GM18907 (cell line): ENCODE measurements around the gene MAP7.
"Not testable (repeated sequence)": the region's sequence is repeated elsewhere in the genome, so short reads cannot be mapped to it uniquely, and the experiment has no call there.

Experiments
- ATAC-seq: cut with Tn5 transposase; IDR thresholded peaks from one replicate; pipeline ENCODE4 v1.9.1; 2021; ENCODE audit warnings: mild to moderate bottlenecking, moderate library complexity; ENCODE audit not compliant: unreplicated experiment

Gene MAP7

DNA sequence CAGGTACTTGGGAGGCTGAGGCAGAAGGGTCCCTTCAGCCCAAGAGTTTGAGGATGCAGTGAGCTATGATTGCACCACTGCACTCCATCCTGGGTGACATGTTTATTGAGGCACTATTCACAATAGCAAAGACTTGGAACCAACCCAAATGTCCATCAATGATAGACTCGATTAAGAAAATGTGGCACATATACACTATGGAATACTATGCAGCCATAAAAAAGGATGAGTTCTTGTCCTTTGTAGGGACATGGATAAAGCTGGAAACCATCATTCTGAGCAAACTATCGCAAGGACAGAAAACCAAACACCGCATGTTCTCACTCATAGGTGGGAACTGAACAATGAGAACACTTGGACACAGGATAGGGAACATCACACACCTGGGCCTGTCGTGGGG, 149.0 kb downstream of the MAP7 start:
- ATAC-seq: not testable (repeated sequence)

DNA sequence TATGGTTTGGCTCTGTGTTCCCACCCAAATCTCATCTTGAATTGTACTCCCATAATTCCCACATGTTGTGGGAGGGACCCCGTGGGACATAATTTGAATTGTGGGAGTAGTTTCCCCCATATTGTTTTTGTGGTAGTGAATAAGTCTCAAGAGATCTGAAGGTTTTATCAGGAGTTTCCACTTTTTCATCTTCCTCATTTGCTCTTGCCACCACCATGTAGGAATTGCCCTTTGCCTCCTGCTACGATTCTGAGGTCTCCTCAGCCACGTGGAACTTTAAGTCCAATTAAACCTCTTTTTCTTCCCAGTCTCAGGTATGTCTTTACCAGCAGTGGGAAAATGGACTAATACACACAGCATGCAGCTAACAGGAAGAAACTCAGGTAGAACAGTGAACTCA, 151.8 kb downstream of the MAP7 start:
- ATAC-seq: no peak

DNA sequence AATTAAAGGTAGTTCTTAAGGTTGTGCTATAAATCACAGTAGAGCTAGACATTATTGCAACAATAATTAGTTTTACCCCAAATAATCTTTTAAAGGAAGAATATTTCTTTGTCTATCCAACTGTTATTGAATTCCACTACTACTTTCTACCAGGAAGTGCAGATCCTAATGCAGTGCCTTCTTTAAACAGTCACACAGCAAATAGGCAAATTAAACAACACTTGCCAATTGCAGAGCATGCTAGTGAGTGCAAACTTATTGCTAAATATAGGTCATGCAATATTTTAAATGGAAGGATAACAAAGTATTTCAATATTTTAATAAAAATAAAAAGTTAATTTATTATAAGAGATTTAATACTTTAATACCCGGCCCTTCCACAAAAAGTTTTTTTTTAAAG, 153.3 kb downstream of the MAP7 start:
- no peak for ATAC-seq

GRCh38 chr6:136390959-136391358, 159.3 kb downstream of the MAP7 start:
- not testable (repeated sequence) for ATAC-seq

GRCh38 chr6:136387316-136387715, 162.9 kb downstream of the MAP7 start:
- no peak for ATAC-seq

DNA sequence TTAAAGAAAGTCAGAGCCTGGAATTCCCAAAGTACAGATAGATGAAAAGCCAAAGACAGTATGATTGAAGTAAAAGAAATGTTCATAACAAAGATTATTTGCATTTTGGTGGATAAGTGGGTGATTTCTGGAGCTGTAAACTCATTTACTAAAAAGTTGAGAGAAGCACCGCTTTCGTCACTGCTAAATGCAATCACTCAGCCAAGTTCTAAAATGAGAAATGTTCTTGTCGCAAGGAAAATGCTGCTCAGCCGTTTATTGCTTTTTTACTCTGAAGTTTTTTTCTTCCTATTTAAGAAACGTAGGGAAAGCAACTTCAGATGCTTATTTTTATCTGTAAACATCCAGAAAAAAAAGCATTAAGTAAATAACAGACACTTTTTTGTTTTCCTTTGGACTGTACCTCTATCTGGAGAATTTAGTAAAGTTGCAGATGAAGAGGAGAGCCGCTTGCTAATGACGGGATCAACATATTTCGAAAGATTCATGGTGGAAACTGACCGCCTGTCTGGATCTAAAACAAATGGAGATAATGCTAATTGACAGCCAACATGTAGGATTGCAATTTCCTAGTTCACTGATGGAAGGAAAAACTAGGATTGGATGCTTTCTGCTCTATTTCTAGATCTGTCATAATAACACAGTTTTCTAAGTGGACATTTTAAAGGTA, 166.8 kb downstream of the MAP7 start:
- no peak for ATAC-seq

- no peak for ATAC-seq
Measured at GRCh38 chr6:136382676-136383252, 167.5 kb downstream of the MAP7 start.

DNA sequence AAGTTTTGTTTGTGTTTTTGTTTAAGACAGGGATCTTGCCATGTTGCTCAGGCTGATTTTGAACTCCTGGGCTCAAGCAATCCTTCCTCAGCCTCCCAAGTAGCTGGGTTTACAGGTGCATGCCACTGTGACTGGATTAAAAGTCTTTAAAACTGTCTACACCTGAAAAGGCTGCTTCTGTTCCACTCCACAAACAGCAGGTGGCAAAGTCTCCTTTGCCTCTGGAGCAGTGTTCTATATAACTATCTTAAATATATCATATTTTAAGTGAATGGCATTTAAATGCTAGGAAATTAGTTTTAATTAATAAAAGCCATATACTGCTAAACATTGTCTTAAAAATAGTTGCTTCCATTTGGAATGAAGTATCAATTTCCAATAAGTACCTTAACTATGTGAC, 171.3 kb downstream of the MAP7 start:
- ATAC-seq: no peak

DNA sequence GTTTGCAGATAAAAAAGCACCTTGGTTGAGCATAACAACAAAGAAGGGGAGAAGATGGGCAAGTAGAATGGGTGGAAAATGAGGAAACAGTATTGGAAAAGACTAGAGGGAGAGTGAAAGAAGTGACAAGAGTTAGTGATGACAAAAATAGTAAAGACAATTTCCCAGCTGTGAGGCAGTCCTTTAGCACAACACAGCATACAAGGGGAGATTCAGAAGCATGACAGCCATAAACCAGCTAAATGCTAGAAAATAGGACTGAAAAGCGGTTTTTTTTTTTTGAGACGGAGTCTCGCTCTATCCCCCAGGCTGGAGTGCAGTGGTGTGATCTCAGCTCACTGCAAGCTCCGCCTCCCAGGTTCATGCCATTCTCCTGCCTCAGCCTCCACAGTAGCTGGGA, 174.4 kb downstream of the MAP7 start:
- ATAC-seq: not testable (repeated sequence)

DNA sequence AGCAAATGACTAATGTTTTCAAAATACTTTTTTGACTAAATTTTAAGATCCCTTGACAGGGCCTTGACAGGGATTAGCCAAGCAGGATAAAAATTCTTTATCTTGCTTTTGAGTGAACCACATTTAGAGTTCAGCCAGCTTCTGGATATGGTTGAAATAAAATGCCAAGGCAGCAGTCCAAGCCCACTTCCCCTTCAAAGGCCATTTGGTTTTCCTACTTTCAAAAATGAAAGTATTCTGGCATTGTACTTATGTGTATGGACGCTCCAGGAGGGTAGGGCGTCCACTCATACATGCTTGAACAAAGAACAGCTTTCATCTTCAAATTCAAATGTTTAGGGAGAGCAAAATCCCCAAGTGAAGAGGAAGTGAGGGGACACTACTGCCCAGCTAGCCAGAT, 178.3 kb downstream of the MAP7 start:
- ATAC-seq: no peak

GRCh38 chr6:136370988-136371728, 179.1 kb downstream of the MAP7 start:
- ATAC-seq: no peak

GRCh38 chr6:136365776-136366354, 184.4 kb downstream of the MAP7 start:
- no peak for ATAC-seq

DNA sequence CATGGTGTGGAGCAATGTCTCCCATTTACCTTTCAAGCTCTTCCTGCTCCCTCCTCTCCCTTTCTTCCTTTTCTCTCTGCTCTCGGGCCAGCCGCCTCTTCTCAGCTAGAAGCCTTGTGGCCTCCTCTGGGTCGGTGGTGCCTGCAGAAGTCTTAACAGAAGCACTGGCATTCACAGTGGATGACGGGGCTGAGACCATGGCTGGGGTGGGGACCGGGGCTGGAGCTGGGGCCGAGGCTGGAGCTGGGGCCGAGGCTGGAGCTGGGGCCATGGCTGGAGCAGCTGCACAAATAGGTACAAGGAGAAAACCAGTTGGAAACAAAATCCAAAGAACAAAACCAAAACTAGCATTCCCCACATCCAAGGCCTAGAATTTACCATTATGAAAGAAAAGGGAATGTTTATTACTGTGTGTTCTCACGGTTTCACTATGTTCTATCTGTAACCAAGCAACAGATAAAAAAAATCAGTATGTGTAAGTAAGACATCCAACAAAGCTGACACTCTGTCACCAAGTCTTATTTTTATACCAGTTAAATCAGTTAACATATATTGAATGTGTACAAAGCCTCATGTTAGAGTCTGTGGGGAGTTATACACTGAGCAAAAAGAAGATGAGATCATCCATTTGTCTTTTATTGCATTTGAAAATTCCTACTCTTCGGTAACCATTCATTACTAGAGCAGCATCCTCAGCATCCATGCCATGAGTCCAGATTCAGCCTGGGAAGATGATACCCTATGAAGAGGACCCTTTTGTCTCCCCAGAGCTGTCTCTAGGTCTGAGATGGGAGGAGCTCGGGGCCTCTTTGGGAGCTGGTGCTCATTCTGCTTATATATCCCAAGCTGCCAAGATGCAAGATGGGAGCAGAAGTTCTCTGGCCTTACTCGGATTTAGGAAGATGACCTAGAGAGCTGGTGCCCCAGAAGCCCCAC, 187.5 kb downstream of the MAP7 start:
- no peak for ATAC-seq

GRCh38 chr6:136361787-136362186, 188.4 kb downstream of the MAP7 start:
- ATAC-seq: no peak

GRCh38 chr6:136360783-136361182, 189.4 kb downstream of the MAP7 start:
- ATAC-seq: no peak

- ATAC-seq: no peak
Measured at GRCh38 chr6:136359851-136360250, 190.4 kb downstream of the MAP7 start.

DNA sequence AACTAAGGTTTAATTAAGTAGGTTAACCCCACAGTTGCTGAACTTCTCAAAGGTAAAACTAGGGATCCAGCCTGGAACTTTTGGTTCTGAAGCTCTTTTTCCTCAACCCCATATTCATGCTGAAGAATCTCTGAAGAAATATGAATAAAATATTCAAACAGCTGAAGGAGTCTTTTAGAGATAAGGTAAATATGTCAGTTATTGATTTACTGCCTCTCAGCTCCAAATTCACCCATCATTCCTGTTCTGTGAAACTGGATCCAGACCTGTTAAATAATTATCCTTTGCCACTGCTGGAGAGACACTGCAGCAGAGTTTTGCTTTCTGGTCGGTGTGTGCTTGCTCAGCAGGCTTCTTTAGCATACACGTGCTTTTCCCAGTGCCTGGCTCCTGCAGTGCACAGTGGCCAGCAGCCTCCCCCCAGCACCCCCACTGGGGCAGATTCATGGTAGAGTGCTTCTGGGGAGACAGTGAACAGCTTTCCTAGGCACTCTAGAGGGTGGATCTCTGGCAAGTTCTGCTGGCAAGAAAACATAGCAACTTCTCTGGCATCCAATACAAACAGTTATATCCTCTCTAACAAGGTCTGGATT, 198.6 kb downstream of the MAP7 start:
- no peak for ATAC-seq

- no peak for ATAC-seq
Measured at GRCh38 chr6:136350914-136351313, 199.3 kb downstream of the MAP7 start.

DNA sequence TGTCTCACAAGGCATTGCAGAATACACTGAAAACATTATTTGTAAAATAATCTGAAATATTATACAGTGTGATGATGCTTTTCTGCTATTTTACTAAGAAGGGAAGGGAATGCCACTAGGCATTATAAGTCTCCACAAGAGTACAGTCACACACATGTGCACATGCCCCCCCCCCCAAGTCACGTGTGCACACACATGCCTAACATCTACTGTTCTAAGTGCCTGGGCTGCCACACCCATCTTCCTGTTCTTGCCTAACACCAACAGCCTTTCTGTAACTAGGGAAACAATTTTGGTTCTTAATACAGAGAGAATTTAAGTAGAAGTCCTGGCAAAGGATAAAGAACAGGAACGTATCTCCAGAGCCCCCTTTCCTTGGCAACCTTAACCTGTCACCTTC, 202.4 kb downstream of the MAP7 start:
- no peak for ATAC-seq

GRCh38 chr6:136345145-136345544, 205.1 kb downstream of the MAP7 start:
- ATAC-seq: no peak
